Measurements from ENCODE around the gene SULT1B1. TPM values are rescaled to one million over a fixed set of nuclear protein-coding genes. Genes with fewer than 3 reads are reported as not detected.

The SULT1B1 gene
- total RNA-seq, 1 experiment from 2014 or later = 0.86 TPM

GRCh38 chr4:69785211-69785831 is 24.9 kb upstream of the SULT1B1 start:
- H3K4me3 ChIP-seq (ENCODE audit: low read depth, low read length) = no peak overlapping the region
- Mint-ChIP-seq H3K9me3 (ENCODE audit: unreplicated experiment) (no peaks in the 10 kb centered on the region), H3K4me3 (ENCODE audit: unreplicated experiment) (no peak overlapping the region), H3K4me1 (ENCODE audit: low read depth, unreplicated experiment) (peaks cover 13% of the 10 kb centered on the region), H3K27me3 (ENCODE audit: insufficient read depth, unreplicated experiment) (no peaks in the 10 kb centered on the region), H3K27ac (ENCODE audit: unreplicated experiment) (no peak overlapping the region), H3K36me3 (ENCODE audit: insufficient read depth, unreplicated experiment) (no peaks in the 10 kb centered on the region)
- intact Hi-C loops (cut with micrococcal nuclease; ENCODE audit: unreplicated experiment) = no loop called here
- no peak for DNase-seq
- ChIA-PET POLR2A (no interaction called here), CTCF (no interaction called here)
- no TSS peak for BruUV-seq (replicated peaks)
- peaks cover 22% of the 10 kb centered on the region for H3K4me1 ChIP-seq
- TF ChIP-seq, protein P1, sequence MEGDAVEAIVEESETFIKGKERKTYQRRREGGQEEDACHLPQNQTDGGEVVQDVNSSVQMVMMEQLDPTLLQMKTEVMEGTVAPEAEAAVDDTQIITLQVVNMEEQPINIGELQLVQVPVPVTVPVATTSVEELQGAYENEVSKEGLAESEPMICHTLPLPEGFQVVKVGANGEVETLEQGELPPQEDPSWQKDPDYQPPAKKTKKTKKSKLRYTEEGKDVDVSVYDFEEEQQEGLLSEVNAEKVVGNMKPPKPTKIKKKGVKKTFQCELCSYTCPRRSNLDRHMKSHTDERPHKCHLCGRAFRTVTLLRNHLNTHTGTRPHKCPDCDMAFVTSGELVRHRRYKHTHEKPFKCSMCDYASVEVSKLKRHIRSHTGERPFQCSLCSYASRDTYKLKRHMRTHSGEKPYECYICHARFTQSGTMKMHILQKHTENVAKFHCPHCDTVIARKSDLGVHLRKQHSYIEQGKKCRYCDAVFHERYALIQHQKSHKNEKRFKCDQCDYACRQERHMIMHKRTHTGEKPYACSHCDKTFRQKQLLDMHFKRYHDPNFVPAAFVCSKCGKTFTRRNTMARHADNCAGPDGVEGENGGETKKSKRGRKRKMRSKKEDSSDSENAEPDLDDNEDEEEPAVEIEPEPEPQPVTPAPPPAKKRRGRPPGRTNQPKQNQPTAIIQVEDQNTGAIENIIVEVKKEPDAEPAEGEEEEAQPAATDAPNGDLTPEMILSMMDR (IDR thresholded peaks at IDR 0.05; ENCODE audit: insufficient read depth in 1 of 2, low read depth in 1 of 2, low read length in 1 of 2, severe bottlenecking in 1 of 2, unreplicated experiment in 1 of 2) = no peak
- no peaks in the 10 kb centered on the region; the same call in 1 of the 2 replicates for H3K36me3 ChIP-seq (ENCODE audit: control insufficient read depth, insufficient read depth, low read length)
- H3K27me3 ChIP-seq (replicated peaks; ENCODE audit: control insufficient read depth, insufficient read depth, low read length) = no peaks in the 10 kb centered on the region
- no peaks in the 10 kb centered on the region for H3K9me3 ChIP-seq

- DNase-seq = no peak
- no peaks in the 10 kb centered on the region for H3K9me3 Mint-ChIP-seq (ENCODE audit: unreplicated experiment)
- TF ChIP-seq, protein P1 (IDR thresholded peaks at IDR 0.05; ENCODE audit: insufficient read depth in 1 of 2, low read depth in 1 of 2, low read length in 1 of 2, severe bottlenecking in 1 of 2, unreplicated experiment in 1 of 2) = no peak
- no peaks in the 10 kb centered on the region for H3K36me3 Mint-ChIP-seq (ENCODE audit: insufficient read depth, unreplicated experiment)
- ChIA-PET CTCF (interaction anchor here (1.3 kb wide), 1 partner anchor 41 kb away, joined by 4 read pairs; no protein-coding TSS in a partner anchor), POLR2A (no interaction called here)
- Histone ChIP-seq H3K27me3 (replicated peaks; ENCODE audit: control insufficient read depth, insufficient read depth, low read length) (no peaks in the 10 kb centered on the region), H3K4me1 (peaks cover 25% of the 10 kb centered on the region), H3K9me3 (no peaks in the 10 kb centered on the region), H3K4me3 (ENCODE audit: low read depth, low read length) (no peak overlapping the region), H3K36me3 (ENCODE audit: control insufficient read depth, insufficient read depth, low read length) (no peaks in the 10 kb centered on the region; the same call in 1 of the 2 replicates)
- no peak overlapping the region for H3K4me3 Mint-ChIP-seq (ENCODE audit: unreplicated experiment)
- BruUV-seq (replicated peaks) = no TSS peak
- H3K27me3 Mint-ChIP-seq (ENCODE audit: insufficient read depth, unreplicated experiment) = no peaks in the 10 kb centered on the region
- intact Hi-C loops (cut with micrococcal nuclease; ENCODE audit: unreplicated experiment) = no loop called here
- H3K4me1 Mint-ChIP-seq (ENCODE audit: low read depth, unreplicated experiment) = peaks cover 13% of the 10 kb centered on the region
- peak overlapping the region; percentile 63 for H3K27ac Mint-ChIP-seq (ENCODE audit: unreplicated experiment)
These were observed 22.4 kb upstream of the SULT1B1 start for GRCh38 chr4:69782651-69783310.

DNA sequence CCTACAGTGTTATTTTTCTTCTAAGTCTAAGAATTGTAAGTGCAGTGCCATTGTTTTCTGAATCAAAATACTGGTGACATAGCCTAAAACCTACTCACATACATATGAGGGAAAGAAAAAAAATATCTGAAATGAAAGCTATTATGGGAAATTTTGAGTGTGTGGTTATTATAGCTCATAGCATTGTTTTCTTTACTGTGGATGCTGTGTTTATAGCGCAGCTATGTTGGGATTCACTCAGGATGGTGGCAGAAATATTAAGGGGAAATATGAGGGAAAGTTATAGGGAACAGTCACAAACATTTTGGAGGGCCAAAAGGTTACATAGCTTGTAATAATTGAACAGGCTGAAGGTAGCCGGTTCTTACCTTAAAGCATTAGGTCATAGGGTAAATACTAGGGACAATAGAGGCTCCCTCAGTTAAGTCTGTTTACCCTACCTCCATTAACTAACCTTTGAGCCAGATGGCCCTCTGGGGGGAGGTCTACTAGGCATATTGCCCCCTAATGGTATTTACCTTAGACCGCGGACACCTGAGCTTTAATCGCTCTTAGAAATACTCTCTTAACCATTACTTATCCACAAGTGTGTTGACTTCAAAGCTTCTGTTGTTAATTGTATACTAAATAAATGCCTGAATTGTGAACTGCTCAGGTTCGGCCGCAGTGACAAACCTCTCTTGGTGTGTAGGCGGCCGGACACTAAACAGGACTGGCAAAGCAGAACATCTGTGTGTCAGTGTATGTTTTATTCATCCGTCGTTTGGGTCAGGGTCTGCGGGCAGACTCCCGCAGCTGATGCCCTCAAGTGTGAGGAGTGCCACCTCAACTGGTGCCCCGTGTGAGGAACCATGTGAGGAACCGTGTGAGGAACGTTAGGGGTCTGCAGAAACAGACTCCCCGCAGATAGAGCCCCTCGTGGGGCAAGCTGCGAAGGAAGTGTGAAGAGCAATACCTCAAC is 21.3 kb upstream of the SULT1B1 start:
- Mint-ChIP-seq H3K4me1 (ENCODE audit: low read depth, unreplicated experiment) (peaks cover 13% of the 10 kb centered on the region), H3K27ac (ENCODE audit: unreplicated experiment) (peak overlapping the region; percentile 63), H3K9me3 (ENCODE audit: unreplicated experiment) (no peaks in the 10 kb centered on the region), H3K27me3 (ENCODE audit: insufficient read depth, unreplicated experiment) (no peaks in the 10 kb centered on the region), H3K4me3 (ENCODE audit: unreplicated experiment) (peak overlapping the region; percentile 20), H3K36me3 (ENCODE audit: insufficient read depth, unreplicated experiment) (no peaks in the 10 kb centered on the region)
- POLR2A ChIA-PET = no interaction called here
- TF ChIP-seq, protein P1 (IDR thresholded peaks at IDR 0.05; ENCODE audit: insufficient read depth in 1 of 2, low read depth in 1 of 2, low read length in 1 of 2, severe bottlenecking in 1 of 2, unreplicated experiment in 1 of 2) = no peak
- Histone ChIP-seq H3K27me3 (replicated peaks; ENCODE audit: control insufficient read depth, insufficient read depth, low read length) (no peaks in the 10 kb centered on the region), H3K4me3 (ENCODE audit: low read depth, low read length) (no peak overlapping the region), H3K9me3 (no peaks in the 10 kb centered on the region), H3K4me1 (peaks cover 26% of the 10 kb centered on the region), H3K36me3 (ENCODE audit: control insufficient read depth, insufficient read depth, low read length) (no peaks in the 10 kb centered on the region; the same call in 1 of the 2 replicates)
- peak; percentile 52 to 65 for DNase-seq
- intact Hi-C loops (cut with micrococcal nuclease; ENCODE audit: unreplicated experiment) = no loop called here
- no TSS peak for BruUV-seq (replicated peaks)
- CTCF ChIA-PET = interaction anchor here (0.7 to 1.3 kb wide), 4 partner anchors 23 to 51 kb away, joined by 3 to 6 read pairs (median 4); no protein-coding TSS in a partner anchor
